IMR-90 (cell line): ENCODE measurements around the gene SPPL2B. TPM values are rescaled to one million over a fixed set of nuclear protein-coding genes. Genes with fewer than 3 reads are reported as not detected.

ENCODE experiments used
- ATAC-seq: fragments of 200-7000 bp; cut with Tn5 transposase; 2 replicates; pipeline ENCODE4 v1.9.1; 2020; ENCODE audit warnings: low read depth, mild to moderate bottlenecking, moderate library complexity
- BruUV-seq: library from RNA; stranded (reverse); fragments of 400-500 nt; replicated peaks from 2 replicates; lab custom pipeline; 2021; lab: Mats Ljungman, UMichigan
- CTCF ChIA-PET: fragments of 300-600 bp; formaldehyde crosslinking; extraction: SDS; loops from one replicate; lab custom pipeline; 2021; ENCODE audit warnings: antibody characterized with exemption; lab: Yijun Ruan, JAX
- POLR2A ChIA-PET: fragments of 300-600 bp; sonication (Branson Sonifier 250); formaldehyde crosslinking; loops from one replicate; lab custom pipeline; 2022; ENCODE audit warnings: antibody characterized with exemption; ENCODE audit not compliant: unreplicated experiment; lab: Charles Lee
- DNase-seq: peaks from one replicate; pipeline ENCODE4 v3.0.0; 2013
- H2AFZ ChIP-seq: replicated peaks from 2 replicates; pipeline ENCODE3; 2013; ENCODE audit warnings: low read length, mild to moderate bottlenecking; ENCODE audit not compliant: poor library complexity
- H2AK5ac ChIP-seq: 2 replicates; pipeline ENCODE4 v1.6.1; 2013; ENCODE audit warnings: low read depth, low read length, inconsistent platforms
- H2AK9ac ChIP-seq: replicated peaks from 2 replicates; pipeline ENCODE3; 2013; ENCODE audit warnings: mild to moderate bottlenecking, low read depth, low read length, moderate library complexity; ENCODE audit not compliant: poor library complexity
- H2BK120ac ChIP-seq: 2 replicates; pipeline ENCODE4 v1.6.1; 2013; ENCODE audit warnings: low read depth, low read length, inconsistent platforms
- H2BK15ac ChIP-seq: 3 replicates; pipeline ENCODE4 v1.6.1; 2013; ENCODE audit warnings: low read depth, low read length, inconsistent platforms
- H2BK20ac ChIP-seq: 2 replicates; pipeline ENCODE4 v1.6.1; 2013; ENCODE audit warnings: low read depth, mild to moderate bottlenecking, inconsistent platforms, low read length, moderate library complexity
- H2BK5ac ChIP-seq: 2 replicates; pipeline ENCODE4 v1.6.1; 2013; ENCODE audit warnings: mild to moderate bottlenecking, low read depth, low read length, inconsistent platforms; ENCODE audit not compliant: poor library complexity, severe bottlenecking
- H3K14ac ChIP-seq: replicated peaks from 2 replicates; pipeline ENCODE4 v1.6.1; 2013; ENCODE audit warnings: low read depth, low read length, inconsistent platforms
- H3K18ac ChIP-seq: 2 replicates; pipeline ENCODE4 v1.6.1; 2013; ENCODE audit warnings: low read depth, low read length, control low read depth
- H3K23ac ChIP-seq: 2 replicates; pipeline ENCODE4 v1.6.1; 2013; ENCODE audit warnings: low read depth, low read length, inconsistent platforms
- H3K27ac ChIP-seq: 2 replicates; pipeline ENCODE4 v1.5.1; 2013; ENCODE audit warnings: mild to moderate bottlenecking, control low read depth, low read length; ENCODE audit not compliant: insufficient read depth
- H3K27me3 ChIP-seq: 2 replicates; pipeline ENCODE4 v1.6.1; 2013; ENCODE audit warnings: low read length; ENCODE audit not compliant: control insufficient read depth, insufficient read depth
- H3K36me3 ChIP-seq: 2 replicates; pipeline ENCODE4 v1.6.1; 2013; ENCODE audit warnings: low read length, mixed read lengths; ENCODE audit not compliant: control insufficient read depth, insufficient read depth
- H3K4ac ChIP-seq: 2 replicates; pipeline ENCODE4 v1.6.1; 2013; ENCODE audit warnings: low read depth, low read length, inconsistent platforms
- H3K4me1 ChIP-seq: 2 replicates; pipeline ENCODE4 v1.6.1; 2013; ENCODE audit warnings: low read length, mixed read lengths; ENCODE audit not compliant: control insufficient read depth, insufficient read depth
- H3K4me2 ChIP-seq: 2 replicates; pipeline ENCODE4 v1.6.1; 2013; ENCODE audit warnings: low read depth, mild to moderate bottlenecking, control low read depth, low read length, moderate library complexity
- H3K4me3 ChIP-seq: 2 replicates; pipeline ENCODE4 v1.5.1; 2013; ENCODE audit warnings: low read depth, mild to moderate bottlenecking, control low read depth, low read length, moderate library complexity; ENCODE audit not compliant: insufficient read depth
- H3K56ac ChIP-seq: 2 replicates; pipeline ENCODE4 v1.6.1; 2013; ENCODE audit warnings: low read length, inconsistent platforms; ENCODE audit not compliant: insufficient read depth; ENCODE audit errors: extremely low read depth
- H3K79me1 ChIP-seq, 2 experiments: 2 replicates each; pipeline ENCODE4 v1.6.1; 2013; ENCODE audit warnings: low read length in 2 of 2, inconsistent platforms in 1 of 2, low read depth in 1 of 2
- H3K9ac ChIP-seq: 2 replicates; pipeline ENCODE4 v1.6.1; 2013; ENCODE audit warnings: low read depth, low read length, control low read depth
- H3K9me1 ChIP-seq: 2 replicates; pipeline ENCODE4 v1.6.1; 2013; ENCODE audit warnings: low read length, inconsistent platforms; ENCODE audit not compliant: insufficient read depth
- H3K9me3 ChIP-seq: 2 replicates; pipeline ENCODE4 v1.6.1; 2013; ENCODE audit warnings: low read length; ENCODE audit not compliant: control insufficient read depth, insufficient read depth
- H4K20me1 ChIP-seq: 2 replicates; pipeline ENCODE4 v1.6.1; 2013; ENCODE audit warnings: low read length, inconsistent platforms; ENCODE audit not compliant: insufficient read depth
- H4K5ac ChIP-seq: 2 replicates; pipeline ENCODE4 v1.6.1; 2013; ENCODE audit warnings: mild to moderate bottlenecking, low read depth, low read length, control low read depth
- H4K8ac ChIP-seq, 2 experiments: 2 replicates each; pipeline ENCODE4 v1.6.1; 2013; ENCODE audit warnings: low read depth in 2 of 2, low read length in 2 of 2, control low read depth in 1 of 2, inconsistent platforms in 1 of 2
- H4K91ac ChIP-seq: 2 replicates; pipeline ENCODE4 v1.6.1; 2013; ENCODE audit warnings: low read depth, low read length, inconsistent platforms; ENCODE audit not compliant: insufficient read depth
- BHLHE40 ChIP-seq: fragments of 150-350 bp; IDR thresholded peaks from 2 replicates; pipeline ENCODE4 v1.6.1; 2016; ENCODE audit warnings: mild to moderate bottlenecking, low read depth, low read length
- CEBPB ChIP-seq: IDR thresholded peaks from 2 replicates; pipeline ENCODE4 v1.6.1; 2012; ENCODE audit warnings: low read depth, low read length, improper control_type of control experiment
- CHD1 ChIP-seq: IDR thresholded peaks from 2 replicates; pipeline ENCODE4 v1.6.1; 2012; ENCODE audit warnings: low read depth, low read length, improper control_type of control experiment
- FOS ChIP-seq: fragments of 150-350 bp; IDR thresholded peaks from 2 replicates; pipeline ENCODE4 v1.6.1; 2016; ENCODE audit warnings: low read depth, low read length
- MAFK ChIP-seq: IDR thresholded peaks from 2 replicates; pipeline ENCODE4 v1.6.1; 2012; ENCODE audit warnings: low read depth, low read length, improper control_type of control experiment
- MAZ ChIP-seq: IDR thresholded peaks from 2 replicates; pipeline ENCODE4 v1.6.1; 2012; ENCODE audit warnings: low read depth, mild to moderate bottlenecking, low read length, improper control_type of control experiment, moderate library complexity, borderline replicate concordance
- MXI1 ChIP-seq: IDR thresholded peaks from 2 replicates; pipeline ENCODE4 v1.6.1; 2012; ENCODE audit warnings: low read depth, mild to moderate bottlenecking, low read length, moderate library complexity, borderline replicate concordance
- NFE2L2 ChIP-seq: fragments of 150-350 bp; IDR thresholded peaks from 2 replicates; pipeline ENCODE4 v1.6.1; 2016; ENCODE audit warnings: low read depth, mild to moderate bottlenecking, low read length
- POLR2A ChIP-seq: IDR thresholded peaks from 2 replicates; pipeline ENCODE4 v1.6.1; 2012; ENCODE audit warnings: mild to moderate bottlenecking, low read depth, low read length
- RAD21 ChIP-seq: IDR thresholded peaks from 2 replicates; pipeline ENCODE4 v1.6.1; 2012; ENCODE audit warnings: low read length, improper control_type of control experiment
- RCOR1 ChIP-seq: IDR thresholded peaks from 2 replicates; pipeline ENCODE4 v1.6.1; 2012; ENCODE audit warnings: mild to moderate bottlenecking, low read length, improper control_type of control experiment; ENCODE audit not compliant: insufficient replicate concordance
- WGBS, 2 experiments: methylation state at CpG; one replicate each; pipeline versions ENCODE4 v1.1.5 to v1.1.7; 2013; ENCODE audit warnings: missing lambda C conversion rate in 2 of 2; ENCODE audit not compliant: insufficient read length in 1 of 2; ENCODE audit errors: extremely low coverage in 2 of 2; 5-methylcytosine and 5-hydroxymethylcytosine counted together
- dilution Hi-C: fragments of 300-500 bp; cut with HindIII; formaldehyde crosslinking; loops from one replicate; pipeline ENCODE4 v1.14.3; 2018; ENCODE audit warnings: low sequenced_read_pairs; ENCODE audit not compliant: unreplicated experiment
- in situ Hi-C: fragments of 300-500 bp; cut with MboI; formaldehyde crosslinking; loops from 3 replicates; pipeline ENCODE4 v1.14.3; 2019; ENCODE audit warnings: low sequenced_read_pairs, inconsistent platforms, mixed read lengths
- intact Hi-C: fragments of 100-400 bp; cut with micrococcal nuclease; formaldehyde crosslinking; loops from 2 replicates; pipeline ENCODE4 v1.10.0; 2022
- polyA plus RNA-seq, 3 experiments: library from polyadenylated mRNA; depleted of rRNA; stranded (reverse); fragments of >200 nt; gene quantifications; 2 replicates each; pipeline ENCODE4 v1.2.3, GENCODE V29; 2012; ENCODE audit warnings: low replicate concordance in 1 of 3
- total RNA-seq: library from RNA; depleted of rRNA; stranded (reverse); fragments of >200 nt; gene quantifications from 2 replicates; pipeline ENCODE4 v1.2.3, GENCODE V29; 2012
- TF ChIP-seq, protein P1 (sequence below): conservative IDR thresholded peaks from 2 replicates; pipeline ENCODE4 v1.5.1; 2012; ENCODE audit warnings: mild to moderate bottlenecking, low read depth, low read length, improper control_type of control experiment
- TF ChIP-seq, protein P2 (sequence below): fragments of 150-350 bp; IDR thresholded peaks from 2 replicates; pipeline ENCODE4 v1.6.1; 2017; ENCODE audit warnings: mild to moderate bottlenecking, antibody characterized with exemption, low read length, low read depth
- TF ChIP-seq, protein P3 (sequence below): fragments of 150-350 bp; IDR thresholded peaks from 2 replicates; pipeline ENCODE4 v1.6.1; 2016; ENCODE audit warnings: low read depth, mild to moderate bottlenecking, low read length, moderate library complexity, borderline replicate concordance

Gene SPPL2B
- total and polyA plus RNA-seq, 2 of the 4 experiments (the other 2 are of a cell fraction): 3.4 to 45.7 TPM

- intact Hi-C loops: no loop called here
- H2BK120ac ChIP-seq: no peak overlapping the region
- H3K4ac ChIP-seq: no peak overlapping the region
- H3K27ac ChIP-seq: no peak overlapping the region
- 98% methylated on average over 14 of the region's 21 CpGs; no CpG with 5 or more reads in 1 of the 2 experiments for WGBS, 2 experiments
- H4K5ac ChIP-seq: no peak overlapping the region
- in situ Hi-C loops: no loop called here
- no peak overlapping the region for H4K8ac ChIP-seq
- ATAC-seq: no peak
- H3K9me3 ChIP-seq: no peaks in the 10 kb centered on the region
- no peaks in the 10 kb centered on the region for H3K27me3 ChIP-seq
- H3K4me2 ChIP-seq: no peak overlapping the region
- ChIA-PET CTCF (no interaction called here), POLR2A (no interaction called here)
- BruUV-seq: no TSS peak
- peaks cover 23% of the 10 kb centered on the region for H4K20me1 ChIP-seq
- H3K4me3 ChIP-seq: no peak overlapping the region
- H2BK20ac ChIP-seq: no peak overlapping the region
- H3K14ac ChIP-seq: no peak overlapping the region
- H3K79me1 ChIP-seq: peaks cover 20 to 41% of the 10 kb centered on the region in 2 experiments
- H3K18ac ChIP-seq: no peak overlapping the region
- no peak overlapping the region for H4K91ac ChIP-seq
- H3K56ac ChIP-seq: no peak overlapping the region
- TF ChIP-seq CHD1 (no peak), BHLHE40 (no peak), FOS (no peak), NFE2L2 (no peak), POLR2A (no peak), MAZ (no peak), RAD21 (no peak), RCOR1 (no peak), MXI1 (no peak), MAFK (no peak), CEBPB (no peak)
- TF ChIP-seq, protein P1, sequence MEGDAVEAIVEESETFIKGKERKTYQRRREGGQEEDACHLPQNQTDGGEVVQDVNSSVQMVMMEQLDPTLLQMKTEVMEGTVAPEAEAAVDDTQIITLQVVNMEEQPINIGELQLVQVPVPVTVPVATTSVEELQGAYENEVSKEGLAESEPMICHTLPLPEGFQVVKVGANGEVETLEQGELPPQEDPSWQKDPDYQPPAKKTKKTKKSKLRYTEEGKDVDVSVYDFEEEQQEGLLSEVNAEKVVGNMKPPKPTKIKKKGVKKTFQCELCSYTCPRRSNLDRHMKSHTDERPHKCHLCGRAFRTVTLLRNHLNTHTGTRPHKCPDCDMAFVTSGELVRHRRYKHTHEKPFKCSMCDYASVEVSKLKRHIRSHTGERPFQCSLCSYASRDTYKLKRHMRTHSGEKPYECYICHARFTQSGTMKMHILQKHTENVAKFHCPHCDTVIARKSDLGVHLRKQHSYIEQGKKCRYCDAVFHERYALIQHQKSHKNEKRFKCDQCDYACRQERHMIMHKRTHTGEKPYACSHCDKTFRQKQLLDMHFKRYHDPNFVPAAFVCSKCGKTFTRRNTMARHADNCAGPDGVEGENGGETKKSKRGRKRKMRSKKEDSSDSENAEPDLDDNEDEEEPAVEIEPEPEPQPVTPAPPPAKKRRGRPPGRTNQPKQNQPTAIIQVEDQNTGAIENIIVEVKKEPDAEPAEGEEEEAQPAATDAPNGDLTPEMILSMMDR: no peak
- TF ChIP-seq, protein P2, sequence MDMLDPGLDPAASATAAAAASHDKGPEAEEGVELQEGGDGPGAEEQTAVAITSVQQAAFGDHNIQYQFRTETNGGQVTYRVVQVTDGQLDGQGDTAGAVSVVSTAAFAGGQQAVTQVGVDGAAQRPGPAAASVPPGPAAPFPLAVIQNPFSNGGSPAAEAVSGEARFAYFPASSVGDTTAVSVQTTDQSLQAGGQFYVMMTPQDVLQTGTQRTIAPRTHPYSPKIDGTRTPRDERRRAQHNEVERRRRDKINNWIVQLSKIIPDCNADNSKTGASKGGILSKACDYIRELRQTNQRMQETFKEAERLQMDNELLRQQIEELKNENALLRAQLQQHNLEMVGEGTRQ: no peak
- TF ChIP-seq, protein P3, sequence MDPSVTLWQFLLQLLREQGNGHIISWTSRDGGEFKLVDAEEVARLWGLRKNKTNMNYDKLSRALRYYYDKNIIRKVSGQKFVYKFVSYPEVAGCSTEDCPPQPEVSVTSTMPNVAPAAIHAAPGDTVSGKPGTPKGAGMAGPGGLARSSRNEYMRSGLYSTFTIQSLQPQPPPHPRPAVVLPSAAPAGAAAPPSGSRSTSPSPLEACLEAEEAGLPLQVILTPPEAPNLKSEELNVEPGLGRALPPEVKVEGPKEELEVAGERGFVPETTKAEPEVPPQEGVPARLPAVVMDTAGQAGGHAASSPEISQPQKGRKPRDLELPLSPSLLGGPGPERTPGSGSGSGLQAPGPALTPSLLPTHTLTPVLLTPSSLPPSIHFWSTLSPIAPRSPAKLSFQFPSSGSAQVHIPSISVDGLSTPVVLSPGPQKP: no peak
- no peak overlapping the region for H2AK9ac ChIP-seq
- peaks cover 19% of the 10 kb centered on the region for H3K36me3 ChIP-seq
- no peaks in the 10 kb centered on the region for H3K4me1 ChIP-seq
- H3K9ac ChIP-seq: no peak overlapping the region
- H2AFZ ChIP-seq: no peak overlapping the region
- no peak overlapping the region for H2BK15ac ChIP-seq
- dilution Hi-C loops: no loop called here
- DNase-seq: no peak
- no peak overlapping the region for H2AK5ac ChIP-seq
- no peak overlapping the region for H3K23ac ChIP-seq
- no peak overlapping the region for H2BK5ac ChIP-seq
- H3K9me1 ChIP-seq: peaks cover 13% of the 10 kb centered on the region
Measured at GRCh38 chr19:2338055-2338615, 9.7 kb downstream of the SPPL2B start.
